Measurements from ENCODE around the gene GRIN2C. TPM values are rescaled to one million over a fixed set of nuclear protein-coding genes. Genes with fewer than 3 reads are reported as not detected.

Gene GRIN2C
- total RNA-seq, 1 donor from 2014 or later = 0.98 TPM

DNA sequence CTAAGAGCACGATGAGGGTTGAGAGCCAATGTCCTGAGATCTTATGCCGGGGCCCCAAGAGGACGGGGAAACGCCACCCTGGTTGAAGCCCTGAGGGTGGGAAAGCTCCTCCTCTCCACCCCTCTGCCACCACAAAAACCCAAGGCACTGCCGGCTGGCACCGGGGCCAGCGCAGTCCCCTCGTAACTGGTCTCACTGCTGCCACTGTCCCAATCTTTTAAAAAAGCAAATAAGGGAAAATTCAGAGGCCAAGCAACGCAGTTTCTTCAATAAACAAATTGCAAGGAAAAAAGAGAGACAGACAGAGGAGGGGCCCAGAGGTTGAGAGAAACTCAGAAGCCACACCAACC is 6.7 kb downstream of the GRIN2C start:
- ATAC-seq = no peak
- intact Hi-C loops (cut with DNase I) = no loop called here
- DNase-seq (ENCODE audit: low spot score) = no peak

DNA sequence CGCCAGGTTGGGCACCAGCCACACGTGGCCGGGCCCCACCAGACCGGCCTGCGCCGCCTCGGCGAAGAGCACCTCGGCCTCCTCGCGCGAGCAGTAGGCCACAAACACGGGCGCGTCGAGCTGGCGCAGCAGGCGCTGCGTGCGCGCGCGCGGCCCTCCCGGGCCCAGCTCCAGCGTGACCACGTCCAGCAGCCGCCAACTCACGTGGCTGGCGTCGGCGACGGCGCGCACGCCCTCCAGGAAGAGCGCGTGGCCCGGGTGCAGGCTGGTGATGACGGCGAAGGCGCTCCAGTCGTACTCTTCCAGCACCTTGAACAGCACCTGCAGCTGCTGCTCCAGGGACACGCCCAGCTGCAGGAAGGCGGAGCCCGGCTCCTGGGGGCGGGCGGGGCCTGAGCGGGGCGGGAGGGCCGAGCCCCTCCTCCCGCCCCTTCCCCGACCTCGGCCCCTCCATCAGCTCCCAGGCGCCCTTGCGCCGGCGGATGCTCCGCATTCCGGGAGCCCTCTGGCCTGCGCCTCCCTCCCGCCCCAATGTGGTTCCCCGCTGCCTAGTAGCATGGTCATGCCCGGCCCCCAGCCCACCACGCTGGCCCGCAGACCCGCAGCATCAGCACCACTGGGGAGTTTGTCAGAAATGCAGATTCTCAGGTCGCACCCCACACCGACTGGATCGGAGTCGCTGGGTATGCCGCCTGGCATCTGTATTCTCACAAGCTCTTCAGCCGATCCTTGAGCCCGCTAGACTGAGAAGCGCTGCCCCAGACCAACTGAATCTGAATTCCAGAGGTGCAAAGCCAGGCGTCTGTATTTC is 7.2 kb downstream of the GRIN2C start:
- intact Hi-C loops (cut with DNase I) = no loop called here
- DNase-seq (ENCODE audit: low spot score) (no peak), ATAC-seq (no peak)

DNA sequence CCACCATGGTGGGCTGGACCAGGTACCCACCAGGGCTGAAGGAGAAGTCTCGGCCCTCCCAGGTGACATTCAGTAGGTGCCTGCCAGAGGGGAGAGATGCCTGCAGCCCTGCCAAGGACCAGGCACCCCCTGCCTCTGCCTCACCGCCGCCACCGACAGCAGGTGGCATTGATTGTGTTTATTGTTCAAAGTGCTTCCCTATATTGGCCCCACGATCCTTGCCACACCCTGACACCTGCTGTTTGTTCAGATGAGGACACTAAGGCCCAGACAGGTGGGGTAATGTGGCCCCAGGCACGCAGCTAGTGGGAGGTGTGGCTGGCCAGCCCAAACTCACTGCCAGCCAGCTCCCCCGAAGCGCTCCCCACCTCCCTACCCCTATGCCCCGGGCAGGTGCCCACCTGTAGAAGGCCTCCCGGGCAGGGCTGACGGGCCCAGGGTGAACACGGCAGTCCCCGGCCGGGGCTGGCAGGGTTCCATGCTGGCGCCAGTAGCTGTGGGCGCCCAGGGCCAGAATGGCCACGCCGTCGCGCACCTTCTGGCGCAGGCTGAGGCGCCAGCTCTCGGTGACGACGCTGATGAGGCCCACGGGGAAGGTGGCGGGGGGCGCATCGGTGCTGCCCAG is 8.0 kb downstream of the GRIN2C start:
- intact Hi-C loops (cut with DNase I) = no loop called here

DNA sequence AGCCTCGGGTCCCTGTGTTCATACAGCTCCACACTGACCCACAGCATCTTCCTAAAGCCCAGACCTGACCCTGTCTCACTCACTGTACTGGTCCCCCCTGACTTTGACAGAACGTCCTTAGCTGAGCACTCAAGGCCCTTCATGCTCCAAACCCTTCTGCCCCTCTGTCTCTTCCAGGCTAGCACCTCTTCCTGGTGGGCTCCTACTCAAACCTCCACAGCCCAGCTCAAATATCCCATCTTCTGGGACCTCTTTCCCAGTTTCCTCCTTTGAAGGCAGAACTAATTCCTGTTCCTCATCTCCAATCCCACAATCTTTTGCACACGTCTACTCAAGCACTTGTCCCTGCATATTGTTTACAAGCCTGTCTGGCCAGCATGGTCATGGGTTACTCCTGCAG is 8.8 kb downstream of the GRIN2C start:
- ATAC-seq = no peak
- intact Hi-C loops (cut with DNase I) = no loop called here

More for the DNA sequence above, 8.0 kb downstream of the GRIN2C start:
- no peak for DNase-seq (ENCODE audit: low spot score)
- ATAC-seq = no peak

DNA sequence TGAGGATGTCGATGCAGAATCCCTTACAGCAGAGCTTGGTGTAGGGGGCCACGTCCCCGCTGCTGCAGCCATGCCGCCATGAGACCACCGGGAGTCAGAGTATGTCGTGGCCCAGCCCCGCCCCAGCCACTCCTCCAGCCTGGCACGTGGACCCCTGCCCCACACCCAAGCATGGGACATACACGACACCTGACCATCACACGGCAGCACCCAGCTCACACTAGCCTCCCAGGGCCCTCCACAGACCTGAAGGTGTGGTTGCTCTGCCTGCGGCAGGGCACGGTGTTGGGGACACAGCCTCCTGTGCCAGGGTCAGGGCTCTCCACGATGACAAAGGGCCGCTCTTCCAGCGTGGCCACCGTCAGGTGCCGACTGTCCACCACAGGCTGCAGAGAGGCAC is 9.4 kb downstream of the GRIN2C start:
- intact Hi-C loops (cut with DNase I) = no loop called here
- ATAC-seq = no peak
- DNase-seq (ENCODE audit: low spot score) = no peak

More for the DNA sequence above, 8.8 kb downstream of the GRIN2C start:
- no peak for DNase-seq (ENCODE audit: low spot score)

DNA sequence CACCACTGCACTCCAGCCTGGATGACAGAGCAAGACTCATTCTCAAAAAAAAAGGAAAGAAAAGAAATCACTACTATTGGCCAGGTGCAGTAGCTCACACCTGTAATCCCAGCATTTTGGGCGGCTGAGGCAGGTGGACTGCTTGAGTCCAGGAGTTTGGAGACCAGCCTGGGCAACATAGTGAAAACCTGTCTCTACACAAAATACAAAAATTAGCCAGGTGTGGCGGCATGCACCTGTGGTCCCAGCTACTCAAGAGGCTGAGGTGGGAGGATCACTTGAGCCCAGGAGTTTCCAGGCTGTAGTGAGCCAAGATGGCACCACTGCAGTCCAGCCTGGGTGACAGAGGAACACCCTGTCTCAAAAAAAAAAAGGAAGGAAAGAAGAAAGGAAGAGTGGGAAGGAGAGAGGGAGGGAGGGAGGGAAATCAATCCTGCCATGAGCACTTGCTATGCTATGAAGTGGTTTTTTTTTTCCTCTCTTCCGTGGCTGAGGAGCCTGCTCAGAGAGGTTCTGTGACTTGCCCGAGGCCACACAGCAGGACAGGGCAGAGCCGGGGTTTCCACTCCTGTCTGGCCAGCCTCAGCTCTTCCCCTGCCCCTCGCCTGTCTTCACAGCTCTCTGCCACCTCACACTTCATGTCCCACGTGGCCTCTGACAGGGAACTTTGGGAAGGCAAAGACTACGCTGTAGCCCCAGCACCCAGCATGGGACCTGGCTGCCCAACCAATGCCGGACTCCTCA is 10.9 kb downstream of the GRIN2C start:
- intact Hi-C loops (cut with DNase I) = no loop called here
- no peak for DNase-seq (ENCODE audit: low spot score)
- ATAC-seq = no peak

DNA sequence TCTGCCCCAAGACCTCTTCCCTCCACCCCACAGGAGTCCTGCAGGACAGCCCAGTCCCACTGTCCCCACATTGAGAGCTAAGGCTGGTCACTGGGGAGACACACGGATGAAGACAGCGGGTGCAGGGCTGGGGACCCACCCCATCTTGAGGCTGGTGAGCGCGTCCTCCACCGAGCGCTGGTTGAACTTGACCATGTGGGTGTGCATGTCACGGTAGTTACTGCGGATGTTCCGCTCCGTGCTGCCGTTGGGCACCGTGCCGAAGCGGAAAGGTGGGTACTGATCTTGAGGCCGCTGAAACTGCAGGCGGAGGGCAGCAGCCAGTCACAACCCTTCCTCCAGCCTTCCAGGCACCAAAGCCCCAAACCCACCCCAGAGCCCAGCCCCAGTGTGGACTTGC is 13.1 kb downstream of the GRIN2C start:
- ATAC-seq (no peak), DNase-seq (ENCODE audit: low spot score) (no peak)

DNA sequence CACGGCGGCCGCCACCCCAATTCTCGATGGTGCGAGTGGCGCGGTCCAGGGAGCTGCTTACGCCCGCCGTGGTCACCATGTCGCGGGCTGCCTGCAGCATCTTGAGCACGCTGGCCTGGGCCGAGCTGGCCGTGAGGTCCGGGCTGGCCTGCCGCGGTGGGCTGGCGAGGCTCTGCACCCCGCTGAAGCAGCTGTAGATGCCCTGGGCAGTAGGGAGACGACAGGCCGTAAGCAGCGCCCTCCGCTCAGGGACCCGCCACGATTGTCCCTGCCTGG is 16.4 kb downstream of the GRIN2C start:
- DNase-seq (ENCODE audit: low spot score) = no peak
- ATAC-seq = no peak
- intact Hi-C loops (cut with DNase I) = no loop called here

More for the DNA sequence above, 13.1 kb downstream of the GRIN2C start:
- intact Hi-C loops (cut with DNase I) = no loop called here

DNA sequence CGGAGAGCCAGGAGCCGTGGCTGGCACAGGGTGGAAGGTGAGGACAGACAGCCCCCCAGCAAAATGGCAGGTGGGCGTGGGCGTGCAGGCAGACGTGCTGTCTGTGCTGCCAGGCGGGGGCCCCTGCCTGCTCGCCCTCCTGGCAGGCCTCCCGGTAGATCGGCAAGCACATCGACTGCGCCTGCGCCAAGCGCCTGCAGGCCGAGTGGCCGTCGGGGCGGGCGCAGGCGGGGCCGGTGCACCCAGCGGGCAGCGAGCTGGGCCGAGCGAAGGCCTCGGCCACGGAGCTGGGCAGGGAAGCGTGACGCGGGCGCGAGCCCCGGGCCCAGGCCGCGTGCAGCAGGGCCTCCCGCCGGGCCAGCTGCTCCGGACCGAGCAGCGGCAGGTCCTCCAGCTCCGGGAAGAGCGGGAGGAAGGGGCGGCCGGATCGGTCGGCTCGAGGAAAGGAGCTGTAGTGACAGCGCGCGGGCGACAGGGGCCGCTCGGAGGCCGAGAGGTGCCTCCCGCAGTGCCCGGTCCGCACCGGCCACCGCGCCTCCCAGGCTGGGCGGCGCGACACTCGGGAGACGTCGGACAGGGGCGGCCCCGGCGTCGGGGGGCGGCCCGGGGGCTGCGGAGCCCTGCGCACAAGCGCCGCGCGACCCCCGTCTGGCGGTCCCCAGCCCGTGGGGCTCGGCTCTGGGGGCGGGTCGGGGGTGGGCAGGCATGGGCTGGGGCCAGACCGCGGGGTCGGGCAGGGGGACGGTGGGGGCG is 16.9 kb downstream of the GRIN2C start:
- ATAC-seq = peak; percentile 64
- intact Hi-C loops (cut with DNase I) = no loop called here
- DNase-seq (ENCODE audit: low spot score) = peak; percentile 78

DNA sequence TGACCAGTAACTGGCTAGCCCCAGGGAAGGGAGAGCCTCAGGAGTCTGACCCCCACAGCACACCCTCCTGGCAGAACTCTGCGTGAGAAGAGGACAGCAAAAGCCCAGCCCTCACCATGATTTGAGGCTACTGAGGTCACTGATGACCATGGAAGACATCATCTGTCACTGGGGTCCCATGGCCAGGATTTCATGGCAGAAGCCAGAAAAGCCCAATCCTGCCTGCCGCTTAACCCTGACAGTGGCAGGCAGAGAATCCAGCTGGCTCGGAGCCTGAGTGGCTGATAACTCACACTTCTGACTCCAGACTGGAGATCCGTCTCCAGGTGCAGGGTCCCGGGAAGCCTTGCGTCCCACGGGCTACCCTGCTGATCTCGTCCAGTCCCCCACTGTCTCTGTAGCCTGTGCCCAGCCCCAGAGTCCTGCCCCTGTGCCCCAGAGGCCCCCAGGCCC is 17.5 kb downstream of the GRIN2C start:
- intact Hi-C loops (cut with DNase I) = no loop called here
- ATAC-seq (peak; percentile 19), DNase-seq (ENCODE audit: low spot score) (no peak)

DNA sequence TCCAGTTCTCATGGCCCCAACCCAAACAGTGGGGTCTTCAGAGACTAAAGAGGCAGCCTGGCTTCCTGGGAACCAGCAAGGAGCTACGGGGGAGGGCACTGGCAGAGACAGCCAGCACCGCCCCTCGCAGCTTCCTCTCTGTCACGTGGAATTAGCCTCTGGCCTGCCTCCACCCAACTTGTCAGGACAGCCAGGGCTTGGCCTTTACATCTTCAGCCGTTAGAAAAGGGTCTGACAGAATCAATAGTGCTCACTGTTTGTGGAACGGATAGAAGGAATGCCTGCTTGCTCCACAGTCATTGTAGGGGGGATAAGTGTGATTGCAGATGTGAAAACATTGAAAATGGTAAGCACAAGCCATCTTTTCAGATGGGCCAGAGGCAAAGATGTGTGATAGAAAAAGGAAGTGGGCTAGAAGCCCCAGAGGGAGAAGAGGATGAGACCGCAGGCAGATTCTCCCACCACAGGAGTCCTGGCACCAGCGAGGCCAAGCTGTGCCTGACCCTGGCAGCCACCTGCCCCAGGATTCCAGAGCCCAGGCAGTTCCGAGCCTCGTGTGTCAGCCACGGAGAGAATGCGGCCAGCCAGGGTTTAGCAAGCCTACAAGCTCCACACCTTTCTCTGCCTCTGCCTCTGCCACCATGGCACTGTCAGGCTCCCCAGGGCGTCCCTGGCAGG is 18.6 kb downstream of the GRIN2C start:
- DNase-seq (ENCODE audit: low spot score) (peak; percentile 82), ATAC-seq (peak; percentile 87)
- intact Hi-C loops (cut with DNase I) = no loop called here

DNA sequence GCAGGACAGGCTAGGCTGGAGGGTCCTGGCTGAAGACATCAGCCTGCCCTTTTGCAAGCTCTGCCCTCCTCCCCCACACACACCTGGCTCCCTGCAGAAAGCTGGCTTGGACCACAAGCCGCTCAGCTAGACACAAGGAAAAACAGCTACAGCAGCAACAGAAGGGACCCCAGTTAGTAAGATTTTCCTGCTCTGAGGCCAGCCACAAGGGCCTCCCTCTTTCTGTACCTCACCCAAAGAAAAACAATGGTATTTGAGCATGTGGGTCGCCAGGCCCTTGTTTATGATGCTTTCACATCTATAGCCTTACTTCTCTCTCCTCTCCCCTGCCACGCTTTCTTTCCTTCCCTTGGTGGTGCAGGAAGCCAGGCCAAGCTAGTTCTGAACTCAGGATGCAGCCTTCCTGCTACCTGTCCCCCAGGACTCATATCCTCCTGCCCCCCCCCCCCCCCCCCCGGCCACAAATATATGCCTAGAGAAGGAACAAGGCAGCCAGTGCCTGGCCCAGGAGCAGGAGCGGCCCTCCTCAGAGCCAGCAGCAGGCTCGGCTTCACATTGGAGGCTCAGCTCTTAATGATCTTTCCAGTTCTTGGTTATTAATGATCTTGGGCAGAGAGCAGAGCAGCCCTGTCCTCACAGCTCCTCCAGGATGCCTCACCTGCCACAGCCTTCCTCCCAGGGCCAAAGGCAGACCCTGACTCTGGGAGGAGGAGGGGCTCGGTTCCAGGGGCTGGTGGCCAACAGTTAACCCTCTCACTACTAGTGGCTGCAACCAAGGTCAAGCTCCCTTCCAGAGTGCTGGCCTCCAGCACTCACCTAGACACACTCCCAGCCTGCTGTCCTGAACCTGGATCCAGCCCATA is 19.5 kb downstream of the GRIN2C start:
- intact Hi-C loops (cut with DNase I) = no loop called here
- DNase-seq (ENCODE audit: low spot score) (no peak), ATAC-seq (no peak)

DNA sequence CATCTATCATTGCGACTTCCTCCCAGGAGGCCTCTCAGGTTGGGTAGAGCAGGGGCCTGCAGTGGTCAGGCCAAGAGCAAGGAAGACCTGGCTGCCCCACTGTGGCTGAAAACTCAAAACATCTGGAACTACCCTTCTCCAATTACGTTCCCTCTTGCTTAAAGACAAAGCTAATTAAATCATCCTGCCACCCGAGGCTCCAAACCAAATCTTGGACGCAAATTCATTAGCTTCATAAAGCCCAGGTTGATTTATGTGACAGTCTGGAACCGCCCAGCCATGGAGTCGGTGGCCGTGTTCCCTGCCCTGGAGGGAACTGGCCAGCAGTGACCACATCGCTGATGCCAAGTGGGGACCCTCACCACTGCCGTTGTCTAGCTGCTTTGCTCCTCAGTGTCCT is 21.4 kb downstream of the GRIN2C start:
- no peak for DNase-seq (ENCODE audit: low spot score)
- intact Hi-C loops (cut with DNase I) = no loop called here
- no peak for ATAC-seq

DNA sequence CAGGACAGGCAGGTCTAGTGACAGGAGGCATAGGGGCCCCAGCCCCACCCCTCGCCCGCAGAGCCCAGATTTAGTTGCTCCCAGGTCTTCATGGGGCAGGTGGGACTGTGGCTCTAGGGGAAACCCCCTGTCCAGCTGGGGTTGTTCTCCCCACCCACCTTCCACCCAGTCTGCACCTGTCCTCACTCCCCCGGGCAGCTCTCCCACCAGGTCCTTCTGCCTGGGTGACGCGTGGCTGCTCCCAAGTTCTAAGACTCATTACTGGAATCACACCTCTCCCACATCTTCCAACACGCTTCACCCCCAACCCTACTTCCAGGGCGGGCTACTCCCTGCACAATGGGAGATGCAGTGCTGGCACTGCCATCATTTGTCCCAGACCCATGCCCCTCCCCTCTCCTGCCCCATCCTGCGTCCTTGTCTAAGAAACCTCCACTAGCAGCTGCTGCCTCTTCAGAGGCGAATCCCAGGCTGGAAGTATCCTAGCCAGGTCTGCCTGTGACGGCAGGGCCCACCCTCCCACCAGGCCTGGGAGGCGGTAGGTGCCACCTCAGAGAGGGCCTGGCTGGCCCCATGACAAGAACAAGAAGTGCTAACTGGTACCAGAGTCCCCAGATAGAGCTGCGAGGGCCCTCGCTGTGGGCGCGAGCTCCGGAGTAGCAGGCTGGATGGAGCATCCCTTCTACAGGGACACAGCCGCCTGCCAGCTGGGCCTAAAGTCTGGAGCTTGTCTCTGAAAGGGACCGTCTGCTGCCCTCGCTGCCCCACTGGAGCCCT is 22.8 kb downstream of the GRIN2C start:
- ATAC-seq (no peak), DNase-seq (ENCODE audit: low spot score) (no peak)
- intact Hi-C loops (cut with DNase I) = no loop called here

DNA sequence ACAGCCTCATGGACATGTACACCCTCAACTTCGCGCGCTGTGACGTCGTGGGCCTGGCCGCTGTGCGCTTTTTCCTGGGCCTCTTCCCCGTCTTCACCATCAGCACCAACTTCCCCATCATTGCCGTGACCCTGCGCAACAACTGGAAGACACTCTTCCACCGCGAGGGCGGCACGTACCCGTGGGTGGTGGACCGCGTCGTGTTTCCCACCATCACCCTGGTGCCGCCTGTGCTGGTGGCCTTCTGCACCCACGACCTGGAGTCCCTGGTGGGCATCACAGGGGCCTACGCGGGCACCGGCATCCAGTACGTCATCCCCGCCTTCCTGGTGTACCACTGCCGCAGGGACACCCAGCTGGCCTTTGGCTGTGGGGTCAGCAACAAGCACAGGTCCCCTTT is 23.5 kb downstream of the GRIN2C start:
- DNase-seq (ENCODE audit: low spot score) = no peak
- no peak for ATAC-seq
- intact Hi-C loops (cut with DNase I) = no loop called here

DNA sequence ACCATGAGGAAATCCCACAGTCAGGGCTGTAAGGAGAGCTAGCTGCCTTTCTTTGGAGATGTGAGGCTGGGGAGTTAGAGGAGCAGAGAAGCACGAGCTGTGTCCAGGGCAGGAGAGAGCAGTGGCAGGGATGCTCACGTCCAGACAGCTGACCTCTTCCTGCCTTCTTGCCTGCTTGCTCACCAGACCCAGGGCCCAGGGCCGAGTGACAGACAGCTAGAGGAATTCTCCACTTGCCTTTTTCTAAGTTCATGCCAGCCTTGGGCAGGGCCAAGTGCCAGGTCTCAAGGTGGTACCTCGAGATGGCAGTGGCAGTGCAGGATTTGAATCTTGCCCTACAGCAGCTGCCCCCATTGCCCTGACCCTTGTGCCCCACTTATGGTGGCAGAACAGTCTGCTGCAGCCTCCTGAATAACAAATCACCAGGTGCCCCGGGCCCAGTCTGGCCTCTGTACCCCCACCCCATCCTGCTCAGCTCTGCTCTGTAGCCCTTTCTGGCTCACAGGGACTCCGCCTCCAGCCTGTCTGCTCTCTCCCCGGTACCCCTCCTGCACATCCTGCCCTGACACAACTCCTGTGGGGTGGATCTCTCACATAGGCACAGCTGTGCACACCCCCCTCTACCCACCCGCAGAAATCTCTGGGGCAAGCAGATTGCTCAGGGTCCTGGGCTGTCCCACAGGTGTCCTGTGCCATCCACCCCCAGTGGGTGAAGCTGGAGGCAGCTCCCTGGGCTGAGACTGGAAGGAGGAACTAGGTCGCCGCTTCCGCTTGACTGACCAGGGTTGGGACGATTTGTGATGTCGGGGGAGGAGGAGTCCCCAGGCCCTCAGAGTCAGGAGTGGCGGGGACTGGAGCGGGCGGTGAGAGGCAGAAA is 25.9 kb downstream of the GRIN2C start:
- intact Hi-C loops (cut with DNase I) = no loop called here
- ATAC-seq (peak; percentile 60), DNase-seq (ENCODE audit: low spot score) (peak; percentile 70)

DNA sequence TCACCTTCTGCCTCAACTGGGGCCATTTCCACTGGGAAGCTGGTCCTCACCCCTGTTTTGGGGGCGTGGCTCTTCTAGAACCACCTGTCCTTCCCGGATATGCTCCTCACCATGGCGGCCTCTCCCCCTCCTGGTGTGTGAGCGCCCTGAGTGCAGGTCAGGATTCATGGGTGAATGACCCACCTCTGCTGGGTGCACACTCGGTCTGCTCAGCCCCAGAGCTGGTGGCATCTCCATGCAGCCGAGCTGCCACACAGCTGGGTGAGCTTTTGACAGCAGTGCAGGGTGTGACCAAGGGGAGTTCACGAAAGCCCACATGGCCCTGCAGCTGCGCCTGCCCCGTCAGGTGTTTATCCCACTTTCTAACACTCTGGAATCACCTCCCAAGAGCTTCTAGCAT is 27.3 kb downstream of the GRIN2C start:
- ATAC-seq (no peak), DNase-seq (ENCODE audit: low spot score) (no peak)
- intact Hi-C loops (cut with DNase I) = no loop called here

Data from sciatic nerve (tissue), 2 donors.